ENCODE measurements around the gene IL18R1.

The IL18R1 gene

DNA sequence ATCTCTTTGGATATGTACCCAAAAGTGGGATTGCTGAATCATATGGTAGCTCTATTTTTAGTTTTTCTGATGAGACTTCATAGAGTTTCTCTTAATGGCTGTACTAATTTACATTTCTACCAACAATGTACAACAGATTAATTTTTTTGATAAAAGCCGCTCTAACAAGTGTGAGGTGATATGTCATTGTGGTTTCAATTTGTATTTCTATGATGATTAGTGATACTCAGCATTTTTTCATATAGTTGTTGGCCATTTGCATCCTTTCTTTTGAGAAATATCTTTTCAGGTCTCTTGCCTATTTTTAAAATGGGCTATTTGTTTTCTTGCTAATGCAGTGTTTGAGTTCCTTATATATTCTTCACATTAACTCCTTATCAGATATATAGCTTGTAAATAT lies 71.7 kb downstream of the IL18R1 start:
- Histone ChIP-seq H3K79me2 (ENCODE audit: control insufficient read depth, insufficient read depth, low read length) (no peaks in the 10 kb centered on the region), H3K4me2 (ENCODE audit: low read length) (no peak overlapping the region), H4K5ac (ENCODE audit: low read length) (no peak overlapping the region), H2BK15ac (replicated peaks; ENCODE audit: low read depth) (no peak overlapping the region), H2BK5ac (ENCODE audit: low read length) (no peak overlapping the region), H3K4ac (ENCODE audit: low read depth, low read length) (no peak overlapping the region), H3K9ac (ENCODE audit: low read length) (no peak overlapping the region), H3K4me1 (ENCODE audit: control insufficient read depth, low read depth, low read length) (no peaks in the 10 kb centered on the region), H3K18ac (ENCODE audit: low read length) (no peak overlapping the region), H3K4me3 (ENCODE audit: low read length) (no peak overlapping the region), H3K23ac (ENCODE audit: low read length) (no peak overlapping the region), H4K8ac (ENCODE audit: low read depth, low read length) (no peak overlapping the region), H3K79me1 (ENCODE audit: low read length) (no peaks in the 10 kb centered on the region), H3K27ac (ENCODE audit: low read depth, low read length) (no peak overlapping the region), H3K27me3 (ENCODE audit: insufficient read depth, low read length, poor library complexity) (no peaks in the 10 kb centered on the region), H2BK120ac (ENCODE audit: low read depth, low read length) (no peak overlapping the region), H2AK5ac (ENCODE audit: low read length) (no peak overlapping the region), H3K56ac (ENCODE audit: low read length) (no peak overlapping the region), H3K36me3 (ENCODE audit: control insufficient read depth, insufficient read depth, low read length) (no peaks in the 10 kb centered on the region)
- no CpG with 5 or more reads among the region's 1 CpG for WGBS (ENCODE audit: extremely low coverage, insufficient coverage, low lambda C conversion rate)
- no peak for DNase-seq

DNA sequence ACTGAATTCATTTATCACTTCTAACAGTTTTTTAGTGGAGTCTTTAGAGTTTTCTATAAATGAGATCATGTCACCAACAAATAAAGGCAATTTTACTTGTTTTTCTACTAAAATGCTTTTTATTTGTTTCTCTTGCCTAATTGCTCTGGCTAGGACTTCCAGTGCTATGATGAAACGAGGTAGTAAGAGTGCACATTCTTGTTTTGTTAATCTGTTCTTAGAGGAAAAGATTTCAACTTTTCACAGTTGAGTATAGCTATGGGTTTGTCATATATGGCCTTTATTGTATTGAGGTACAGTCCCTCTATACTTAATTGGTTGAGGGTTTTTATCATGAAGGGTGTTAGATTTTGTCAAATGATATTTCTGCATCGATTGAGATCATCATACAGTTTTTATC lies 73.0 kb downstream of the IL18R1 start:
- Histone ChIP-seq H3K36me3 (ENCODE audit: control insufficient read depth, insufficient read depth, low read length) (no peaks in the 10 kb centered on the region), H3K27me3 (ENCODE audit: insufficient read depth, low read length, poor library complexity) (no peaks in the 10 kb centered on the region), H3K4ac (ENCODE audit: low read depth, low read length) (no peak overlapping the region), H3K4me2 (ENCODE audit: low read length) (no peak overlapping the region), H2BK5ac (ENCODE audit: low read length) (no peak overlapping the region), H3K4me3 (ENCODE audit: low read length) (no peak overlapping the region), H3K4me1 (ENCODE audit: control insufficient read depth, low read depth, low read length) (no peaks in the 10 kb centered on the region), H2AK5ac (ENCODE audit: low read length) (no peak overlapping the region), H2BK15ac (replicated peaks; ENCODE audit: low read depth) (no peak overlapping the region), H3K56ac (ENCODE audit: low read length) (no peak overlapping the region), H4K5ac (ENCODE audit: low read length) (no peak overlapping the region), H3K79me2 (ENCODE audit: control insufficient read depth, insufficient read depth, low read length) (no peaks in the 10 kb centered on the region), H2BK120ac (ENCODE audit: low read depth, low read length) (no peak overlapping the region), H3K23ac (ENCODE audit: low read length) (no peak overlapping the region), H3K18ac (ENCODE audit: low read length) (no peak overlapping the region), H3K9ac (ENCODE audit: low read length) (no peak overlapping the region), H3K27ac (ENCODE audit: low read depth, low read length) (no peak overlapping the region), H3K79me1 (ENCODE audit: low read length) (no peaks in the 10 kb centered on the region), H4K8ac (ENCODE audit: low read depth, low read length) (no peak overlapping the region)
- DNase-seq, result no peak
- no CpG with 5 or more reads among the region's 2 CpGs for WGBS (ENCODE audit: extremely low coverage, insufficient coverage, low lambda C conversion rate)

DNA sequence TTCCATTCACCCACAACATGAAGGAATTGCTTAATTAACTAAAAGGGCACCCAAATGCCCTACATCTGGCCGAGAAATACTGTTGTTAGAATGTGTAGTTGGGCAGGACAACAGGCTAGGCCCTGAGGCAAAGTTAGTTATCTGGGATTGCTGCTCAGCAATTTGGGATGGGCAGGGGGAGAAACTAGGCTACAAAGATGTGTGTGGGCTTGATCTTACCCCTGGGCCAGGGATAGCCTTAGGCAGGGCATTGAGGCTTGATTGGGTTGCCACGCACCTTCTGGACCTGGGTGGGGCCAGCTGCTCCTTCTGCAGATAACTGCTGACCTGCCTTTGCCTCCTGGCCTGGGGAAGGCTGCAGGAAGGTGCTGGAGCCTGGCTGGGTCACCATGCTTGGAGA lies 76.8 kb downstream of the IL18R1 start:
- no peaks in the 10 kb centered on the region for H3K27me3 ChIP-seq (ENCODE audit: insufficient read depth, low read length, poor library complexity)
- H3K56ac ChIP-seq (ENCODE audit: low read length), result no peak overlapping the region
- H2BK15ac ChIP-seq (replicated peaks; ENCODE audit: low read depth), result no peak overlapping the region
- no peak overlapping the region for H3K4me3 ChIP-seq (ENCODE audit: low read length)
- no peak for DNase-seq
- H2BK5ac ChIP-seq (ENCODE audit: low read length), result no peak overlapping the region
- H3K18ac ChIP-seq (ENCODE audit: low read length), result no peak overlapping the region
- no peak overlapping the region for H4K8ac ChIP-seq (ENCODE audit: low read depth, low read length)
- H3K4me1 ChIP-seq (ENCODE audit: control insufficient read depth, low read depth, low read length), result no peaks in the 10 kb centered on the region
- no peak overlapping the region for H3K4ac ChIP-seq (ENCODE audit: low read depth, low read length)
- H3K36me3 ChIP-seq (ENCODE audit: control insufficient read depth, insufficient read depth, low read length), result no peaks in the 10 kb centered on the region
- H3K23ac ChIP-seq (ENCODE audit: low read length), result no peak overlapping the region
- no peak overlapping the region for H4K5ac ChIP-seq (ENCODE audit: low read length)
- H3K79me2 ChIP-seq (ENCODE audit: control insufficient read depth, insufficient read depth, low read length), result no peaks in the 10 kb centered on the region
- H3K79me1 ChIP-seq (ENCODE audit: low read length), result no peaks in the 10 kb centered on the region
- no peak overlapping the region for H2AK5ac ChIP-seq (ENCODE audit: low read length)
- H3K9ac ChIP-seq (ENCODE audit: low read length), result no peak overlapping the region
- no CpG with 5 or more reads among the region's 2 CpGs for WGBS (ENCODE audit: extremely low coverage, insufficient coverage, low lambda C conversion rate)
- H3K27ac ChIP-seq (ENCODE audit: low read depth, low read length), result no peak overlapping the region
- no peak overlapping the region for H2BK120ac ChIP-seq (ENCODE audit: low read depth, low read length)
- H3K4me2 ChIP-seq (ENCODE audit: low read length), result no peak overlapping the region

DNA sequence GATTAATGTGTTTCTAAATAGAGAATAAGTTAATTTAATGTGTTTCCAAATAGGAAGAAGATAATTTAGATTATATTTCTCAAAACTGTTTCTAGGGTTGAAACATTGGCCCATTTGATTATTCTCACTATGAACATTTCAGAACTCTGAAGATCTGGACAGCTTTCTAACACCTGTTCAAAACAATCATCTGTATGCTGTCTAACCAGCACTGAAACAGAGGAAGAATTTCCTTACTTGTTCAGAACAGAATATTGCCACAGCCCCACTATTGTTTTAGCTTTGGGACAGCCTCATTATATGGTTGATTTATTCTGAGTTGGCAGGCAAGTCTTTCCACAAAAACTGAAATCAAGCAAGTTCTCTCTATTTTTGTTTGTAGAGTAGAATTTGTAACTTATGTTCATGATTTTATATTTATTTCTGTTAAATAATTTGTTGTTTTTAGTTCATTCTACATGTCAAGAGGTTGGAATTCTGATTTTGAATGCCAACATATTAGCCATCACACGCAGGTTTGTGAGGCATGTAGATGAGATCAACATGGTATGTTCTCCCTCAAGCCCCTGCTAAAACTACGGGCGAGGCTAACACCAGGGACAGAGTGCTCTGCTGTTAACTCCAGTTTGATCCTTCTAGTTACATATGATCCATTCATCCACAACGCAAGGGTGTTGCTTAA lies 78.5 kb downstream of the IL18R1 start:
- H2BK15ac ChIP-seq (replicated peaks; ENCODE audit: low read depth), result no peak overlapping the region
- H3K4me3 ChIP-seq (ENCODE audit: low read length), result no peak overlapping the region
- H3K4ac ChIP-seq (ENCODE audit: low read depth, low read length), result no peak overlapping the region
- H3K56ac ChIP-seq (ENCODE audit: low read length), result no peak overlapping the region
- H3K4me2 ChIP-seq (ENCODE audit: low read length), result no peak overlapping the region
- H3K79me2 ChIP-seq (ENCODE audit: control insufficient read depth, insufficient read depth, low read length), result no peaks in the 10 kb centered on the region
- DNase-seq, result no peak
- H3K27me3 ChIP-seq (ENCODE audit: insufficient read depth, low read length, poor library complexity), result no peaks in the 10 kb centered on the region
- no peak overlapping the region for H2AK5ac ChIP-seq (ENCODE audit: low read length)
- H3K23ac ChIP-seq (ENCODE audit: low read length), result no peak overlapping the region
- no peak overlapping the region for H2BK120ac ChIP-seq (ENCODE audit: low read depth, low read length)
- H4K8ac ChIP-seq (ENCODE audit: low read depth, low read length), result no peak overlapping the region
- H3K79me1 ChIP-seq (ENCODE audit: low read length), result no peaks in the 10 kb centered on the region
- H3K9ac ChIP-seq (ENCODE audit: low read length), result no peak overlapping the region
- no peak overlapping the region for H3K18ac ChIP-seq (ENCODE audit: low read length)
- no peak overlapping the region for H2BK5ac ChIP-seq (ENCODE audit: low read length)
- WGBS (ENCODE audit: extremely low coverage, insufficient coverage, low lambda C conversion rate), result no CpG with 5 or more reads among the region's 4 CpGs
- H3K36me3 ChIP-seq (ENCODE audit: control insufficient read depth, insufficient read depth, low read length), result no peaks in the 10 kb centered on the region
- no peak overlapping the region for H4K5ac ChIP-seq (ENCODE audit: low read length)
- no peaks in the 10 kb centered on the region for H3K4me1 ChIP-seq (ENCODE audit: control insufficient read depth, low read depth, low read length)
- H3K27ac ChIP-seq (ENCODE audit: low read depth, low read length), result no peak overlapping the region

DNA sequence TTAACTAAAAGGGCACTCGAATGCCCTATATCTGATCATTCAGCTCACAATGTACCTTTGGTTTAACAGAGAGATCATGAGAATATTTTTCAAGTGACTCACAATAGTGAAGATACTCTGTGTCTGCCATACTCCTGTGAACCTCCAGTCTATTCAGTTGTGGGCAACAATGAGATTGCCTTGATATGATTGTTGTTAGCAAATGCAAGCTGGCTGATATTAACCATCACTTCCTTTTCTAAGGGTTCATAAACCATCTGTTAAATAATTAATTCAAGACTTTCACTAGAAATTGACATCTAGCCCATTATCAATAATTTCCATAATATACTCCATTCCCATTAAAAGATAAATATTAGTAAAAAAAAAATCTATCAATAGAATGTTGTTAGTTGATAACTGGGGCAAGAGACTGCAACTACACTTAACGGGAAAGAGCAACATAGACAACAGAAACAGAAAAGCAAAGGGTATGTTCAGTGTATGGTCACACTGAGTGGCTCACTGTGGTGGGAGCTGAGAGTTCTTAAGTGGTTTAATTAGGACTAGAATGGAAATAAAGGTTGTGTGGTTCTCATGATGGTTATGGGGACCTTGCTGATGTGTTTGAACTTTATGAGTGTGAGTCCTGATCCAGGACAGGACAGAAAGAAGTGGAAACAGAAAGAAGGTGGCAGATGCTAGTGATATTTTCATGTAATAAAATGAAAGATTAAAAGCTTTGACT lies 79.2 kb downstream of the IL18R1 start:
- Histone ChIP-seq H2BK15ac (replicated peaks; ENCODE audit: low read depth) (no peak overlapping the region), H2BK120ac (ENCODE audit: low read depth, low read length) (no peak overlapping the region), H3K4ac (ENCODE audit: low read depth, low read length) (no peak overlapping the region), H3K18ac (ENCODE audit: low read length) (no peak overlapping the region), H3K4me2 (ENCODE audit: low read length) (no peak overlapping the region), H2AK5ac (ENCODE audit: low read length) (no peak overlapping the region), H4K5ac (ENCODE audit: low read length) (no peak overlapping the region), H3K79me2 (ENCODE audit: control insufficient read depth, insufficient read depth, low read length) (no peaks in the 10 kb centered on the region), H3K27me3 (ENCODE audit: insufficient read depth, low read length, poor library complexity) (no peaks in the 10 kb centered on the region), H3K9ac (ENCODE audit: low read length) (no peak overlapping the region), H3K23ac (ENCODE audit: low read length) (no peak overlapping the region), H3K79me1 (ENCODE audit: low read length) (no peaks in the 10 kb centered on the region), H4K8ac (ENCODE audit: low read depth, low read length) (no peak overlapping the region), H2BK5ac (ENCODE audit: low read length) (no peak overlapping the region), H3K4me3 (ENCODE audit: low read length) (no peak overlapping the region), H3K56ac (ENCODE audit: low read length) (no peak overlapping the region), H3K27ac (ENCODE audit: low read depth, low read length) (no peak overlapping the region), H3K36me3 (ENCODE audit: control insufficient read depth, insufficient read depth, low read length) (no peaks in the 10 kb centered on the region), H3K4me1 (ENCODE audit: control insufficient read depth, low read depth, low read length) (no peaks in the 10 kb centered on the region)
- no CpG with 5 or more reads among the region's 2 CpGs for WGBS (ENCODE audit: extremely low coverage, insufficient coverage, low lambda C conversion rate)
- no peak for DNase-seq

All from mesendoderm (in vitro differentiated cells).